Camera-type eye (tissue), 1 donor: Measurements from ENCODE around the gene SPATA4. TPM values are rescaled to one million over a fixed set of nuclear protein-coding genes. Genes with fewer than 3 reads are reported as not detected.

Source experiments
- total RNA-seq: library from RNA; depleted of rRNA; stranded (reverse); fragments of >200 nt; gene quantifications from one replicate; pipeline ENCODE4 v1.2.3, GENCODE V29; 2014

The SPATA4 gene
- 0.93 TPM for total RNA-seq

GRCh38 chr4:176195184-176195978 is at the start of gene SPATA4:
Gene SPATA4, minus strand, starts transcription at chr4:176195585. Its CDS starts 23 bp downstream, at chr4:176195562.

Other genes starting within 250 kb of the SPATA4 start
- gene WDR17, start 129.7 kb downstream of the SPATA4 start, total RNA-seq, result 37.8 TPM
- gene ASB5, start 73.6 kb upstream of the SPATA4 start, total RNA-seq, result 17.9 TPM
- 96.0 TPM for gene SPCS3, start 124.4 kb upstream of the SPATA4 start, total RNA-seq